GM19438 (cell line): ENCODE measurements around the gene TRMT1.

Experiments used
- ATAC-seq: cut with Tn5 transposase; IDR thresholded peaks from one replicate; pipeline ENCODE4 v1.9.1; 2021; ENCODE audit warnings: low read depth; ENCODE audit not compliant: unreplicated experiment

The TRMT1 gene

GRCh38 chr19:13092606-13093235 is 23.8 kb downstream of the TRMT1 start:
- ATAC-seq: no peak

DNA sequence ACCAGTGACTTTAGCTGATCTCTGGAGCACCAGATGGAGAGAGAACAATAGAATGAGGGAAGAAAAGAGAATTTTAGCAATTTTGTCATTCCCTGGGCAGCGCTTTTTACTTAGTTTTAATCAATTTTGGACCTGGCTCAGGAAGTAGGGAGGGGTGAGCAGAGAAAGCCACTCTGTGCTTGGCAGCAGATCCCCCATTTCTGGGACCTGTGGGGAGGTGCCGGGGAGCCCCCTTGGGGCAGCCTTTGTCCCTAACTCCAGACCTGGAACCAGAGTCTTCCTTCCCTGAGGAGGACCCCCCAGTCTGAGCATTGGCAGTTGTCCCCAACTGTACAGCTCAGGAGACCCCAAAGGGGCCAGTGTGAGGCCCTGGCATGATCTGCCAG is 24.4 kb downstream of the TRMT1 start:
- no peak for ATAC-seq

DNA sequence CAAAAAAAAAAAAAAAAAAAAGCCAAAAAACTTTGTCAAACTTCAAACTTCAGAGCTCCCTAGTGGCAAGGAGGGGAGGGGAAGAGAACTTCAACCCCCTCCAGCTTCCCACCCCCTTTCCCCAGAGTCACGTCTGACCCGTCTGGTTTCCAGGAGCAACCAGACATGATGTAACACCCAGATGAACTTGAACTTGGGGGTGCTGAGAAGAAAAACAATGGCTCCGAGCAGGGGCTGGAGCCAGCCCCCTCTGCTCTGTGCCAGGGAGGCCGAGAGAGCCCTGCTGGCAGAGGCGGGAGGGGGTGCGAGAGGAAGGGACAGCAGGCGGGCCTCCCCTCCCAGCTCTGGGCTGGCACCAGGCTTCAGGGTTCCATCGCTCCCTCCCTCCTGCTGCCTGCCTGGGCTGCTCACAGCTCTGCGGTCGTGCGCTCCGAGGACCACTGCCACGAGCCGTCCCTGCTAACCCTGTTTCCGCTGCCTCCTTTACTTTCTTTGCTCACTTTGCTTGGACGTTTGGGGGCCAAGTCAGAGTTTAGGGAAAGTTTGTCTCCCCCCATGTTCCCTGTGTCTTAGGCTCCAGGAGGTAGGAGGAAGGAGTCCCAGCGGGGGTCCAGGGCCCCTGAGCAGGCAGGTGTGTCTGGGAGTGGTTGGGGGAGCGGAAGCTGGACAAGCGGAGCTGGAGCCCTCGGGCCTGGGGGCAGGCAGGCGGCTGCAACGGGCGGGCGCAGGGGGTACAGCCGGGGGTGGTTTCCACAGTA is 25.0 kb downstream of the TRMT1 start:
- ATAC-seq: no peak

DNA sequence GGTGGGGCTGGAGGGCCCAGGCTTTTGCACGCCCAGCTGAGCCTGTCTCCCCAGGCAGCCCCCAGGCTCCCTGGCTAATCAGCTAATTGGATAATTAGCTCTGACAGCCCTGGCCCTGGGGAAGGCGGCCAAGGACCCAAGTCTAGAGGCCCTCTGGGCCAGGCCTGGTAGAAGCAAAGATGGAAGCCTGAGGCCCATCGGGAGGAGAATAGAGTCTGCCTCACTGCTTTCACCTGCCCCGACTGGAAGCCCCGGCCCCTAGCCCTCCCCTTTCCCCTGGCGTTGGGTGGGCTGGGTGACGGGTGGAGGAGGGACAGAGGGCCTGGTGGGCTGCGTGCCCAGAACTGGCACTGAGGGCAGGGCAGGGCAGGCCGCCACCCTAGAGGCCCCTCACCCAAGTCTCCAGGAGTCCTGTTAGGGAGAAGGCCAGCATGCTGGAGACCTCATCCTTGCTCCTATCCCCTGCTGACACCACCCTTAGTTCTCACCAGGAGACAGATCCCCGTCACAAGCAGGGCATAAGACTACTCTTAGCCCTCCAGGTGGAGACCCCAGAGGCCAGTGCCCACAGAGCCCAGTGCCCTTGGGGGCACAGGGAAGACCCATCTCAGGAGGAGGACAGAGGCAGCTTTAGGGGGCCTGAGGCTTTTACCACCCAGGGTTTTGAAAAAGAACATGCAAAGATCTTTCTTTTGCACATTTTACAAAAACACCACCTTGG is 25.9 kb downstream of the TRMT1 start:
- ATAC-seq: no peak

DNA sequence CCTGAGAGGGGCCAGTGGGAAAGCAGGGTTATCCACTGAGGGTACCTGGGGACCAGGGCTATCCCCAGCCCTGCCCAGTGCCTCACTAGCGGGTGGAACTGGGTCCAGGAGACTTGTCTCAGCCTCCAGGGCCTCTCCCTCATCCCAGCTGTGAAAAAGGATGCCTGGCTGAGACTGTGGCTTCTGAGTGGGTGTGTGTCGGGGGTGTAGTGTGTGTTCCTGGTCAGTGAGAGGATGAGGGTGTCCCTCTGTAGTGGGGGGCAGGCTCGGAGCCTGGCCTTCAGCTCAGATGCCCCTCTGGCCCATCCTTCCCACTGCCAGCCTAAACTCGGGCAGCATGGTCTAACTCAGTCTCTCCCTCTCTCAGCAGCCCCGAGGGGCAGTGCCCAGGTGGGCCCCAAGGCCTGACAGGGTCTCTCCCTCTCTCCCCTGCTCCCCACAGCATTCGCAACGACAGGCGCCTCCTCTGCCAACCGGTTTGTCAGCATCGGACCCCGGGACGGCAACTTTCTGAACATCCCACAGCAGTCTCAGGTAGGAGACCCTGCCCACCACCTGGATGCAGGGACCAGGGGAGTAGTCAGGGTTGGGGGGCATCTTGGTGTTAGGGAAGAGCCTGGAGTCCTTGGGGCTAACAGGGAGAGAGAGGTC is 26.6 kb downstream of the TRMT1 start:
- no peak for ATAC-seq

GRCh38 chr19:13089139-13089856 is 27.2 kb downstream of the TRMT1 start:
- ATAC-seq: no peak

- ATAC-seq: no peak
Measured at GRCh38 chr19:13087795-13088537, 28.6 kb downstream of the TRMT1 start.

DNA sequence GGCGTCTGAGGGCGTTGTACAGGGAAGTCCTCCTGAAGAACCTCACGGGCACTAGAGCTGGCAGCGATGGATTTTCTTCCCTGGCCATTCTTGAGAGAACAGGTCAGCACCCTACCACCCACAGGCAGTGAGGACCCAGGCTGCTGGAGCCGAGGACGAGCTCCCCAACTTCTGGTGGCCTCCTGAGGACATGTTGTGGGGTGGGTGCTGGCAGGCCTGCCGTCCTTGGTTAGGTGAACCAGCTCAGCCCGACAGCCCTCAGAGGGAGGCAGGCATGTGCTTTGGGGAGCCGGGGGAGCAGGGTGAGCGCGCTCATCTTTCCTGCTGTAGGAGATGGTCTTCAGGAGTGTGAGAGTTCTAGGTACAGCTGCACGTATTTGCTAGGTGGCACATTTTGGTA is 29.2 kb downstream of the TRMT1 start:
- ATAC-seq: no peak

DNA sequence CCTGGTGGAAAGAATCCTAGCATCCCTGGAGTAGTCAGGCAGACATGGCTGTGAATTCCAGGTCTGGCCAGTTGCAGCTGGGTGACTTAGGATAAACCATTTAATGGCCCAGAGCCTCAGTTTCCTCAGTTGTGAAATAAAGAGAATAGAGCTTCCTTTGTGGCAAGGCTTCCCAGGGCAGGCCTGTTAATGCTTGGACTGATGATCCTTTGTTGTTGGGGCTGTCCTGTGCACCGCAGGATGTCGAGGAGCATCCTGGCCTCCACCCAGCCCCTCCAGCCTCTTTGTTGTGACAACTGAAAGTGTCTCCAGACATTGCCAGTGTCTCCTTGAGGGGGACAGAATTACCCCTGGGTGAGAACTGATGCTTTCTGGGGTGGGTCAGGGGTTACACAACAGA is 30.2 kb downstream of the TRMT1 start:
- ATAC-seq: no peak

- ATAC-seq: no peak
Measured at GRCh38 chr19:13085666-13086065, 30.9 kb downstream of the TRMT1 start.

DNA sequence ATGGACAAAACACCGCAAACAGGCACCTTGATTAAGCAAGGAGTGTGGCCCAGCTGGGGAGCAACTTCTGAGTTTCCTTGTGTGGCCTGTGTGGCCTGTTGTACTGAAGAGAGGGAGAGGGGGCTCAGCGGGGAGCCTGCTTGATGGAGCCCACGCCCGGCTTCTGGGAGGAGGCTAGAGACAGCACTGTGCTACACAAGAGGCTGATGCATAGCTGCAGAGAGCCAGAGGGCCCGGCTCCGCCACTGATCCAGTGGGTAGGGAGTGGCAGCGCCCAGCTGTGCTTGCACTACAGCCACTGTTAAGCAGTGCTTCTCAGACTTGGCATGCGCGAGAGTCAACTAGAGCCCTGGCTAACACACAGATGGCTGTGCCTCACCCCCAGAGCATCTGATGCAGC is 32.9 kb downstream of the TRMT1 start:
- no peak for ATAC-seq

GRCh38 chr19:13083008-13083404 is 33.5 kb downstream of the TRMT1 start:
- no peak for ATAC-seq

DNA sequence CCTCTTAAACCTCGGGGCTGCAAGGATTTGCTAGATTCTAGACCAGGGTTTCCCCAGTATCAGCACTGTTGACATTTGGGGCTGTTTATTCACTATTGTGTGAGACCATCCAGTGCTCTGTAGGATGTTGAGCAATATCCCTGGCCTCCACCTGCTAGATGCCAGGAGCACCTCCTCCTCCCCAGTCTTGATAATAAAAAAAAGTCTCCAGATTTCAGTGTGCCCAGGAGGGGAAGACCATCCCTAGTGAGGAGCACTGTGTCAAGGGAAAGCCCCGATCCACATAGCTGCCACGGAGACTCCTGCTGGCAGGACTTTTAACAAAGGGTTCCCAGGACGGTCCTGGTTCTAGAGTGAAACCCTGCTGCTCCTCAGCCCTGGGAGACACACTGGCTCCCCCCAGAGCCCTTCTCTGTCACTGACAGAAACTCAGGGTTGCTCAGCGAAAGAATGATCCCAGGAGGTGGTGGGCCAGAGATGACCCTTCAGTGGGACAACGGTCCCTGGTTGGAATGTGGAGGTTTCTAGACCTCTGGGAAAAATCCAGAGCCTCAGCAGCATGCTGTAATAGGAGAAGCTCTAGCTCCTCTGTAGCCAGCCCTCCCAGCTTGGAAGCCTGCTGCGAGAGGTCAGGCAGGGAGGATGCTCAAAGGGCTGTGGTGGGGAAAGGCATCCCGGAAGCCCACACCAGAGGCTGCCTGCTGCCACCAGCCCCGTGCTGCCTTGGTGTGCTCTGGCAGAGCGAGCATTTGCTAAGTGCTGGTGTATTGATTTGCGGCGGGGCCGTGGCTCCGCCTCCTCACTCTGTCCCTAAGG is 34.1 kb downstream of the TRMT1 start:
- ATAC-seq: no peak

DNA sequence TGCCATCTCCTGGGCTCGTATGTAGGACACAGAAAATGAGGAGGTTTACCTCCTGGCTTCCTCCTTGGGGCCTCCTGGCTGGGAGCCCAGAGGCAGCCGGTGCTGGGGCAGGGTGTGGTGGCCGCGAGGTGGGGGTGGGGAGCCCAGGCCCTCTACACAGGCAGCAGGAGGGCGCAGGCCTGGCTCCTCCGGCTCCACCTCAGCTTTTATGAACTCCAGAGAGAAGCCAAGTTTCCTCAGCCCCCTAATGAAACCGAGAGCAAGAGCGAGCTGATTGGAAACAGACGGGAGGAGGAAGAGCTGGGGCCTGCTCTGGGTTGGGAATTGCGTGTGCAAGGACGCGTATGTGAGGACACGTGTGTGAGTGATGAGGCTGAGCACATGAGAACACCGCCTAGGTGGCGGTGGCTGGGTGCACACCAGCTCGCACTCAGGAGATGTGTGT is 37.0 kb downstream of the TRMT1 start:
- ATAC-seq: no peak

DNA sequence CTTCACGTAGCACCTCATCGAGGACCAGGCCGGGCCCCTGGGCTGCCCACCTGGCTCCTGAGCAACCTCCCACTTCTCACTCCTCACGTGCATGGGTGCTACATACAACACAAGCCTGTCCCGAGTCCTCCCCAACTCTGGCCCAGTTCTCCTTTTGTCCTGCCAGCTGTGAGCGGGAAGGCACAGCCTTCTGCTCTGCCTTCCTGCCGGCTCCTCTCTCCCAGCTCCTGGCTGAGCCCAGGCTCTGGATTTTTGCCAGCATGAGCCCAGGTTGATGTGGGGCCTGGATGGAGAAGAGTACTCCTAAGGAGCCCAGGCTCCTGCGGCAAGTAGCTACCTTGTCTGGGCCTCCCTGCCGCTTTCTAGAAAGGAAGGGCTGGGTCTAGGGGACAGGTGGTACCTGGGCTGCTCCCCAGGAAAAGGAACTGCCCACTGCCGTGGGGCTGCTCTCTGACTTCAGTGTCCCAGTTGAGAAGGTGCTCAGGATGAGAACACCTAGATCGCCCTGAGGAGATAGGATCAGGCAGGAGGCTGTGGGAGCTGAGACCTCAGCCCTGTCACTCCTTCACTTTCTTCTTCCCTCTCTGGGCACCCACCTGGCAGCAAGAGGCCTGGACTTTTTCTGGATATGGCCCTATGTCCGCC is 37.5 kb downstream of the TRMT1 start:
- ATAC-seq: no peak

GRCh38 chr19:13078381-13078780 is 38.2 kb downstream of the TRMT1 start:
- ATAC-seq: no peak

DNA sequence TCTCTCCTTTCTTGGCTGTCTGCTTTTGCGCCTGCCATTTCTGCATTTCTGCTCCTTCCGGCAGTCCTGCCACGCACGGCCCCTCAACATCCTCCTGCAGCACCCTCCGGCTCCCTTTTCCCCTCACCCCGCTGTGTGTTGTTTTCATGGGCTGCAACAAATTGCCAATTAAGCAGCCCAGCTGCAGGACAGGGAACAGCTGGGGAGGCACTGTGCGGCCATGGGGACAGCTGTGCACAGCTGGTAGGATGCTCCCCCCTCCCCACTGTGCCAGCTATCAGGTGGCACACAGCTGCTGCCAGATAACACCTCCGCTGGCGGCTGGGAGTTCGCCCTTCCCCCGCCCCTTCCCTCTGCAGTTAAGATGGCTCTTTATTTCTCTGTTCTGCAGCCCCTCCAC is 39.3 kb downstream of the TRMT1 start:
- ATAC-seq: no peak

GRCh38 chr19:13076787-13077186 is 39.8 kb downstream of the TRMT1 start:
- ATAC-seq: no peak

GRCh38 chr19:13076320-13076719 is 40.2 kb downstream of the TRMT1 start:
- no peak for ATAC-seq
